BJ (cell line): Measurements from ENCODE around the gene TMEM175. TPM values are rescaled to one million over a fixed set of nuclear protein-coding genes. Genes with fewer than 3 reads are reported as not detected.

Experiments used
- CTCF ChIA-PET: fragments of 350-600 bp; formaldehyde crosslinking; extraction: SDS; loops from one replicate; lab custom pipeline; 2021; ENCODE audit warnings: antibody characterized with exemption, inconsistent platforms; lab: Yijun Ruan, JAX
- POLR2A ChIA-PET: fragments of 300-600 bp; sonication (Branson Sonifier 250); formaldehyde crosslinking; extraction: SDS; loops from one replicate; lab custom pipeline; 2021; ENCODE audit warnings: antibody characterized with exemption; lab: Charles Lee
- DNase-seq: peaks from one replicate; pipeline ENCODE4 v3.0.0-alpha.2; 2011; ENCODE audit warnings: low read depth
- H3K27me3 ChIP-seq: 2 replicates; pipeline ENCODE4 v1.6.0; 2011; ENCODE audit warnings: low read length; ENCODE audit not compliant: control insufficient read depth, insufficient read depth
- H3K36me3 ChIP-seq: 2 replicates; pipeline ENCODE4 v1.5.1; 2011; ENCODE audit warnings: low read length; ENCODE audit not compliant: control insufficient read depth, insufficient read depth
- H3K4me3 ChIP-seq: 2 replicates; pipeline ENCODE4 v1.5.1; 2011; ENCODE audit warnings: low read depth, mild to moderate bottlenecking, control low read depth, low read length
- polyA plus RNA-seq: library from polyadenylated mRNA; depleted of rRNA; stranded (reverse); fragments of >200 nt; gene quantifications from 2 replicates; pipeline ENCODE4 v1.2.3, GENCODE V29; 2011
- TF ChIP-seq, protein P1 (sequence below): IDR thresholded peaks from 2 replicates; pipeline ENCODE4 v1.5.1; 2011; ENCODE audit warnings: low read depth, mild to moderate bottlenecking, control low read depth, inconsistent platforms, low read length, moderate library complexity; ENCODE audit not compliant: insufficient read depth

The TMEM175 gene
- polyA plus RNA-seq, 1 experiment, result 77.8 TPM

DNA sequence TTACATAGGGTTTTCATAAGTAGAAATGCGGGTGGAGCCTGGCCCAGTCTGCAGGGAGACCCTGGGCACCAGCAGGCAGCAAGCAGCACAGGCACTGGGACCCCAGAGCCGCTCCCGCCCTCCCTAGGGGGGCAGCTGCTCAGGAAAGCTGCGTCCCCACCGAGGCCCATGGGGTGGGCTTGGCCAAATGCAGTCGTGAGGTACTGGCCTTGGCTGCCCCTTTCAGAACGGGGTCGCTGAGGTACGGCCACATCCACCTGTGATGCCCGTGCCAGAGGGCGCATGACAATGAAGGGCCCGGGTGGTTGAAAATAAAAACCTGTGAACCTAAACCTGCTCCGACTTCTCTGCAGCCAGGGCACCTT lies 16.7 kb downstream of the TMEM175 start:
- ChIA-PET POLR2A (no interaction called here), CTCF (no interaction called here)
- TF ChIP-seq, protein P1, sequence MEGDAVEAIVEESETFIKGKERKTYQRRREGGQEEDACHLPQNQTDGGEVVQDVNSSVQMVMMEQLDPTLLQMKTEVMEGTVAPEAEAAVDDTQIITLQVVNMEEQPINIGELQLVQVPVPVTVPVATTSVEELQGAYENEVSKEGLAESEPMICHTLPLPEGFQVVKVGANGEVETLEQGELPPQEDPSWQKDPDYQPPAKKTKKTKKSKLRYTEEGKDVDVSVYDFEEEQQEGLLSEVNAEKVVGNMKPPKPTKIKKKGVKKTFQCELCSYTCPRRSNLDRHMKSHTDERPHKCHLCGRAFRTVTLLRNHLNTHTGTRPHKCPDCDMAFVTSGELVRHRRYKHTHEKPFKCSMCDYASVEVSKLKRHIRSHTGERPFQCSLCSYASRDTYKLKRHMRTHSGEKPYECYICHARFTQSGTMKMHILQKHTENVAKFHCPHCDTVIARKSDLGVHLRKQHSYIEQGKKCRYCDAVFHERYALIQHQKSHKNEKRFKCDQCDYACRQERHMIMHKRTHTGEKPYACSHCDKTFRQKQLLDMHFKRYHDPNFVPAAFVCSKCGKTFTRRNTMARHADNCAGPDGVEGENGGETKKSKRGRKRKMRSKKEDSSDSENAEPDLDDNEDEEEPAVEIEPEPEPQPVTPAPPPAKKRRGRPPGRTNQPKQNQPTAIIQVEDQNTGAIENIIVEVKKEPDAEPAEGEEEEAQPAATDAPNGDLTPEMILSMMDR, result no peak

GRCh38 chr4:949656-950055 lies 17.4 kb downstream of the TMEM175 start:
- POLR2A ChIA-PET, result no interaction called here
- DNase-seq, result no peak
- CTCF ChIA-PET, result no interaction called here
- Histone ChIP-seq H3K36me3 (no peaks in the 10 kb centered on the region; the same call in 1 of the 2 replicates), H3K27me3 (no peaks in the 10 kb centered on the region), H3K4me3 (no peak overlapping the region)
- TF ChIP-seq, protein P1, result no peak

More for the DNA sequence above, 16.7 kb downstream of the TMEM175 start:
- no peak for DNase-seq
- Histone ChIP-seq H3K27me3 (no peaks in the 10 kb centered on the region), H3K4me3 (no peak overlapping the region), H3K36me3 (no peaks in the 10 kb centered on the region; the same call in 1 of the 2 replicates)

DNA sequence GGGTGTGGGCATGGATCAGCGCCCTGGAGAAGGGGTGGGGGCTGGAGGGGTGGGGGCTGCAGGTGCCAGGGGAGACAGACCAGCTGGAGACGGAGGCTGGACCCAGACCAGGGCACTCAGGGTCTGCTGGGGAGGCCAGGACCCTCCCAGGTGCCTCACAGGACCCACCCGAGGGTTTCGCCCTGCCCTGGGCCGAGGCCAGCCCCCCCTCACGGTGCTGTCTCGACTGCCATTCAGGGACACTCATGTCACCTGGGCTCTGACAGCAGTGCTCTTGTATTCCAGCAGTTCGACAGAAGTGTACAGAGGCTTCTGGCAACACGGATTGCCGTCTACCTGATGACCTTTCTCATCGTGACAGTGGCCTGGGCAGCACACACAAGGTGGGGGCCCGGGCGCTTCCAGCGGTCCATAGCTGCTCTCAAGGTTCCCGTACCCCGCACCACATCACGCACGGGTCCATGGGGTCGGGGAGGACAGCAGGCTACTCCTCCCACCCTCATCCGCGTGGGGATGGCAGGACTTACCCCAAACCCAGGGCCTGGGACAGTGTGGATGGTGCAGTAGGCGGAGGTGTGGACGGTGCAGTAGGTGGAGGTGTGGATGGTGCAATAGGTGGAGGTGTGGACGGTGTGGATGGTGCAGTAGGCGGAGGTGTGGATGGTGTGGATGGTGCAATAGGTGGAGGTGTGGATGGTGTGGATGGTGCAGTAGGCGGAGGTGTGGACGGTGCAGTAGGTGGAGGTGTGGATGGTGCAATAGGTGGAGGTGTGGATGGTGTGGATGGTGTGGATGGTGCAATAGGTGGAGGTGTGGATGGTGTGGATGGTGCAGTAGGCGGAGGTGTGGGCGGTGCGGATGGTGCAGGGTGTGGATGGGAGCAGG lies 18.1 kb downstream of the TMEM175 start:
- no peak for DNase-seq
- Histone ChIP-seq H3K4me3 (no peak overlapping the region), H3K27me3 (no peaks in the 10 kb centered on the region), H3K36me3 (peaks cover 1% of the 10 kb centered on the region; the same call in 1 of the 2 replicates)
- ChIA-PET POLR2A (no interaction called here), CTCF (no interaction called here)
- TF ChIP-seq, protein P1, result no peak

DNA sequence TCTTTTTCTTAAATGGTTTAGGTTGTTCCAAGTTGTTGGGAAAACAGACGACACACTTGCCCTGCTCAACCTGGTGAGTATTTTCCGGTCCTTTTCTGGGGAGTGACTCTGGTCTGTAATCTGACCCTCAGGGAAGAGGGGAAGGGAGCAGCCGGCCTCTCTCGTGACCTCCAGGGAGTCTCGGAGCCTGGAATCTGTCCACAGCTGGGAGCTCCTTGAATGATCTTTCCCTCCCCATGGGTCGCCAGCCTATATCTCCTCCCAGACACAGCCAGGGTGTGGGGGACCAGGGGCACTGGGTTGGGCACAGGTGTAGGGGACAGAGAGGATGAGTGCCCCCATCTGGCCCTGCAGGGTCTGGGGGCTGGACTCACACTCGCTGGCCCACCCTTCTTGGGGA lies 18.9 kb downstream of the TMEM175 start:
- ChIA-PET CTCF (no interaction called here), POLR2A (no interaction called here)
- H3K36me3 ChIP-seq, result peaks cover 2% of the 10 kb centered on the region
- DNase-seq, result no peak
- no peaks in the 10 kb centered on the region for H3K27me3 ChIP-seq
- TF ChIP-seq, protein P1, result no peak
- H3K4me3 ChIP-seq, result no peak overlapping the region

- ChIA-PET CTCF (no interaction called here), POLR2A (no interaction called here)
- no peak for DNase-seq
- H3K36me3 ChIP-seq, result peaks cover 2% of the 10 kb centered on the region
- no peaks in the 10 kb centered on the region for H3K27me3 ChIP-seq
- no peak overlapping the region for H3K4me3 ChIP-seq
- TF ChIP-seq, protein P1, result no peak
Measured at GRCh38 chr4:951594-952468, 19.6 kb downstream of the TMEM175 start.
